Medulla oblongata (tissue), 1 donor: Measurements from ENCODE around the gene ACTR3.

ENCODE experiments used
- DNase-seq: peaks from one replicate; pipeline ENCODE4 v3.0.0-alpha.2; 2015; ENCODE audit errors: extremely low spot score

Gene ACTR3

DNA sequence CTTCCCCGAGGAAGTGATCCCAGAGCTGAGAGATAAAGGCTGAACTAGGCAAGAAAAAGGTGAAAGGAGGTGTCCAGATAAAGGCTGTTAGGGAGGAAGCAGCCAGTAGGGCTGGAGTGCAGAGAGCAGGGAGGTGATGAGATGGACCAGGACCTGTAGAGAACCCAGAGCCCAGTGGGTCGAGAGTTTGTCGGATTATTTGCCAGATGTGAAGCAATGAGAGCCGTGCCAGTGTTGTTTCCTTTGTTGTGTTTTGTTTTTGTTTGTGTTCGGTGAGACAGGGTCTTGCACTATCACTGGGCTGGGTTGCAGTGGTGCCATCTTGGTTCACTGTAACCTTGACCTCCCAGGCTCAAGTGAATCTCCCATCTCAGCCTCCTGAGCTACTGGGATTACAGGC lies 111.3 kb downstream of the ACTR3 start:
- no peak for DNase-seq

DNA sequence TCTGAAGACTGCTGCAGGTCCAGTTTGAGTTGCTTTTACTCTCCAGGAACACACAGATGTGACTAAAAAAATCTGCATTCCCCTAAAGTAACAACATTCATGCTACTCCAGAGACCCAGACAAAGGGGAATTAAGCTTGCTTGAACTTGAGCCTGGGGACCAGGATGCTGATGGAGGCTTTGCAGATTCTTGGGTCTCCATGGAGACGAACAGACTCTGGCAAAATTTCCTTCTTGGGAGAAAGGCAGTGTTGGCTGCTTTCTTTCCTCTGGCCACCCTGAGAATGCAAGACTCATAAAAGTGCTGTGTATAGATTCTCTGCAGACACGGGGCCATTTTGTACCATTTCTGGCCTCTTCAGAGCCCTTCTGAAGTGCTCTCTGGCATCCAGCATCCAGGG lies 112.0 kb downstream of the ACTR3 start:
- DNase-seq = peak; percentile 67

DNA sequence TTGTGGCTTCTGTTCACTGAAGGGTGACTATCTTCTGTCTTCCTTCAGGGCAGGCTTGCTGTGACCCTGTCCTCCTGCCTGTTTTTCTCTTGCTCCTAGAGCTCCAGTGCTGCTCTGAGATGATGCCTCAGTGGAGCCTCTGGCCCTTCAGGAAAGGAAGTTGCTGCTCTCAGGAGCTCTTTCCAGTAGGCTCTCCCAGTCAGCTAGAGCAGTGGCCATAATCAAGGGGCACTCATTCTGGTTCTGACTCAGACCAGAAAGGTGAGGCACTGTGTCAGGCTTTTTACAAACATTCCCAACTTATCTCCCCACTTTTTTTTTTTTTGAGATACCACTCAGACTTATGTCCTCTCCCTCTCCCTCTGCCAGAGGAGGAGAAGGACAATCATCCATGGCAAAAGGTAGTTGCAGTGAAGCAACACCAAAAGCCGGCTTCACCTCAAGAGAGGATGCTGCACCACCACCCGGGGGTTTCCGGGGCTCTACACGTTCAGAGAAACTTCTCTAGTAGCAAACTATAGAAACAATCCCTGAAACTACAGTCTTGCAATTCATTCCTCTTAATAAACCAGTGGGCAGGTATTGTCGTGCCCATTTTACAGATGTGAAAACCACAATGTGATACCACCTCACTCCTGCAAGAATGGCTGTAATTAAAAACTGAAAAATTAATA lies 115.4 kb downstream of the ACTR3 start:
- no peak for DNase-seq

DNA sequence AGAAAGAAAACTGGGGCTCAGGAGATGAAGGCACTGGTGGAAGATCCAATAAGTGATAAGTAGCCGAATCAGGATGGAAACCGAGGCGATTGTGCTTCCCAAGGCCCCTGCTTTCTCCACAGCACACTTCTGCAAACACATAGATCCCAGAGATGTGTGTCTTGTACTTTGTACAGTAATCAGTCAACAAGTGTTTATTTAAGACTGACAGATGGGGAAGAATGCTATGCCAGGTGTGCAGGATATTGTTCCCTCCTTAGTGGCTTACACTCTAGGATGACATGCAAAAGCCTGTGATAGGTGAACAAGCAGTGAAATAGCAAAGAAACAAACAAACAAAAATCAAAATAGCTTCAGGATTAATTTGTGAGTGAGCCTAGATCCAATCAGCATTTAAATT lies 116.6 kb downstream of the ACTR3 start:
- no peak for DNase-seq

DNA sequence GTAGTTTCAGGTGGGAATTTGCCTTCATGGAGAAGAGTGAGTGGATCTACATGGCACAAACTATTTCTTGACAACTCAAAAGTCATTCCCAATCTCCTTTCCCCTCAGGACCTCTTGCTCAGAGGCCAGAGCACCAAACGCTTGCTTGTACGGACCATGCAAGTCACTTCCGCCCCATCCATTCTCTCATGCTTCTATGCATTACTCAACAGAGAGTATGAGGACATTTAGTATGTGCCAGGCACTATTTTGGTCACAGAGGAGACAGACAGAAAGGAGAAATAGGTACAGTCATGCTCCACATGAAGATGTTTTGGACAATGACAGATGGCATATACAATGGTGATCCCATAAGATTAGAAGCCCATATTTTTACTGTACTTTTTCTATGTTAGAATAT lies 117.5 kb downstream of the ACTR3 start:
- no peak for DNase-seq

DNA sequence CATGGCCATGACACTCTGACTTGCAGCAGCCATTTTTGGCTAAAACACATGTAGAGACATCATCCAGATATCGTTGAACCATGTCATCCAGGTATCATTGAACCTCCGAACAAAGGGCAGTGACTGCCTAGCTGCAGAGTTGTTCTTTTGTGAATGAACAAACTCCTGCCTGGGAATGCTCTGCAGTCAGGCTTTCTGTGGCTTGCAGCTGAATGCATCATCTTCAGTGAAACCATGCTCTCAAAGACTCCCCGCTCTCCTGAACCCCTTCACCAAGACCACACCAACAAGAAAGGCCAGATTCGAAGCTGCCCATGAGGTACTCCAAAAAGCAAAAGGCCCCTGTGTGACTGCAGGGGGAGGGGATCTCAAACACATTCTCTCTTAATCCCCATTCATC lies 118.8 kb downstream of the ACTR3 start:
- DNase-seq = no peak

DNA sequence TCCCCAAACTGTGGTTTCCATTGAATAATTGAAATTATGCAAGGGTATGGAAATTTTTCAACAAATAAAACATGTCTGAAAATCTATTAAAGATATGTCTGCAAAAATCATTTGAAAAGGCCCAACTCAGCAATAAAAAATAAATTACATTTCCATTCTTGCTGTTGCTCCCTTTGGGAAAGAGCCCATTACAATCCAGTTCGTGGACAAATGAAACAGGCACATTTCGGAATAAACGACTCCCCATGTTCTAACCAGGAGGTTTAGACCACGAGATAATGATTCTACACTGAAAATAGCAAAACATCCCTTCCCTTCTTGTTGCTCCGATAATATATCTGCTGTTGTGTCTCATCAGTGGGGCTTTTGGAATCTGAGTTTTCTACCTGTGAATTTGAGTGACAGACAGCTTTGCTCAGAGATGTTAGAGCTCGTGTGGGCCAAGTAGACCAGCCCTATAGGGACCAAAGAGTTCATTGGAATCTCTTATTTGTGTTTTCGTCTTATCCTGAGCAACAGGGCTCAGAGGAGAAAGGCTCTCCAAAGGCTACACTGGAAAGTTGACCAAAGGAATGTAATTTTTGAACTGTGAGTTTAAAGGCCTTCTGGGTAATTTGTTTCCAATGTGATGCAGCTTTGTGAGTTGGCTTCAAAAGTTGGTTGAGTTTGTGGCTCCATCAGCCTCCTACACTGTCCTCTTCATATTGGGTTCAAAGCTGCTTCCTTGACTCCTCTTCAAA lies 119.5 kb downstream of the ACTR3 start:
- no peak for DNase-seq

DNA sequence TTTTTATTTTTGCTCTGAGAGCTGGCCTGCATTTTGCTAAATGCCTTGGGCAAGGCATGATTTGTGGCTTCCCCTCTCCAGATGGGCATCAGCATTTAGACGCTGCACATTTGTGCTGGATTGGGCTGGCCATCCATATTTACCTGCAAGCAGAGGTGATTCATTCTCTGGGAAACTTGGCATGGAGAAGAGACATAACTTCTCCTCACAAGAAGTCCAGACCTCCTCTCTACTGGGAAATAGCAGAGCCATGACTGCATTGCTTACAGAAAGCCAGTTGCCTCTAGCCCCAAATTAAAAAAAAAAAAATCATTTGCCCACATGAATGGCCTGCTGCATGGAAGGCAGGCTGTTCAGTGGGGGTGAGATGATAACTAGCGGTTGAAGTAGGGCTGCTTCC lies 120.1 kb downstream of the ACTR3 start:
- no peak for DNase-seq

DNA sequence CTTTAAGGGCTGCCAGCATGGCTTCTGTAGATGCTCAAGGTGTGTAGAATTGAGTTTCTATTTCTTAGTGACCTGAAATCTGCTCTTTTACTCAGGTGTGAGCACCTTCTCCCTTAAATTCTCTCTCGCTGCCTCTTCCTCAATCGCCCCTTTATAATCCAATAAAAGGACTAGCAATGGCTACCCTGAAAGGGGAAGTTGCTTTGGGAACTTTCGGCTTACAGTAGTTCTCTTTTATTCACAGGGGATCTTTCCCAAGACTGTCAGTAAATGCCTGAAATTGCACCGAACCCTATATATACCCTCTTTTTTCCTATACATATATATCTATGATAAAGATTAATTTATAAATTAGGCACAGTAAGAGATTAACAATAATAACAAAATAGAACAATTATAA lies 121.8 kb downstream of the ACTR3 start:
- peak; percentile 40 for DNase-seq
